GM19351 (cell line): Measurements from ENCODE around the gene ALKBH4.
"Not testable (repeated sequence)": the region's sequence is repeated elsewhere in the genome, so short reads cannot be mapped to it uniquely, and the experiment has no call there.

Experiments
- ATAC-seq: cut with Tn5 transposase; IDR thresholded peaks from one replicate; pipeline ENCODE4 v1.9.1; 2021; ENCODE audit warnings: mild to moderate bottlenecking, moderate library complexity; ENCODE audit not compliant: unreplicated experiment

The ALKBH4 gene

GRCh38 chr7:102455596-102455995, 9.1 kb downstream of the ALKBH4 start:
- no peak for ATAC-seq

GRCh38 chr7:102454932-102455331, 9.7 kb downstream of the ALKBH4 start:
- not testable (repeated sequence) for ATAC-seq

- no peak for ATAC-seq
Measured at GRCh38 chr7:102454468-102454867, 10.2 kb downstream of the ALKBH4 start.

GRCh38 chr7:102453319-102453718, 11.3 kb downstream of the ALKBH4 start:
- ATAC-seq: no peak

- ATAC-seq: no peak
Measured at GRCh38 chr7:102452451-102452850, 12.2 kb downstream of the ALKBH4 start.

GRCh38 chr7:102451371-102452054, 13.2 kb downstream of the ALKBH4 start:
- no peak for ATAC-seq

- no peak for ATAC-seq
Measured at GRCh38 chr7:102450242-102450641, 14.4 kb downstream of the ALKBH4 start.

- ATAC-seq: no peak
Measured at GRCh38 chr7:102449136-102449535, 15.5 kb downstream of the ALKBH4 start.

GRCh38 chr7:102447311-102447710, 17.4 kb downstream of the ALKBH4 start:
- ATAC-seq: no peak

GRCh38 chr7:102446387-102447156, 18.1 kb downstream of the ALKBH4 start:
- no peak for ATAC-seq

GRCh38 chr7:102445674-102446071, 19.0 kb downstream of the ALKBH4 start:
- ATAC-seq: no peak

GRCh38 chr7:102444961-102445673, 19.5 kb downstream of the ALKBH4 start:
- peak; percentile 56 for ATAC-seq

- ATAC-seq: no peak
Measured at GRCh38 chr7:102439963-102440795, 24.5 kb downstream of the ALKBH4 start.

GRCh38 chr7:102436118-102436517, 28.5 kb downstream of the ALKBH4 start:
- ATAC-seq: no peak

- ATAC-seq: no peak
Measured at GRCh38 chr7:102434039-102434486, 30.6 kb downstream of the ALKBH4 start.

GRCh38 chr7:102433219-102434038, 31.2 kb downstream of the ALKBH4 start, which contains the start of gene ORAI2:
TSS of gene ORAI2 (plus strand) at chr7:102433575. CDS start at chr7:102438957, 5,382 bp downstream.
- peak; percentile 55 for ATAC-seq

GRCh38 chr7:102432442-102433218, 32.0 kb downstream of the ALKBH4 start:
- peak; percentile 29 for ATAC-seq

GRCh38 chr7:102431617-102432298, 32.9 kb downstream of the ALKBH4 start:
- ATAC-seq: no peak
